SK-N-SH (cell line): ENCODE data around the gene ATP2B2.

Experiments used
- CTCF ChIP-seq: fragments of 200-600 bp; sonication (generic); IDR thresholded peaks from 2 replicates; pipeline ENCODE4 v1.6.1; 2017; ENCODE audit warnings: antibody characterized with exemption, mild to moderate bottlenecking, moderate library complexity
- NFIC ChIP-seq: IDR thresholded peaks from 2 replicates; pipeline ENCODE4 v1.4.0; 2012; ENCODE audit warnings: borderline replicate concordance
- POLR2AphosphoS5 ChIP-seq: IDR thresholded peaks from 2 replicates; pipeline ENCODE4 v1.6.1; 2012; ENCODE audit warnings: low read depth, low read length
- USF2 ChIP-seq: fragments of 150-350 bp; IDR thresholded peaks from 2 replicates; pipeline ENCODE4 v1.6.1; 2017; ENCODE audit warnings: antibody characterized with exemption, low read length, low read depth, borderline replicate concordance

- no peak for TF ChIP-seq CTCF
- TF ChIP-seq USF2, result no peak
- no peak for TF ChIP-seq POLR2AphosphoS5
- no peak for TF ChIP-seq NFIC
Measured at GRCh38 chr3:10420745-10421475, 84.5 kb downstream of the ATP2B2 start.
